Measurements from ENCODE around the gene TMX2.
A peak's percentile ranks its signal among the peaks of the same experiment; 100 is the strongest.

TMX2 gene

DNA sequence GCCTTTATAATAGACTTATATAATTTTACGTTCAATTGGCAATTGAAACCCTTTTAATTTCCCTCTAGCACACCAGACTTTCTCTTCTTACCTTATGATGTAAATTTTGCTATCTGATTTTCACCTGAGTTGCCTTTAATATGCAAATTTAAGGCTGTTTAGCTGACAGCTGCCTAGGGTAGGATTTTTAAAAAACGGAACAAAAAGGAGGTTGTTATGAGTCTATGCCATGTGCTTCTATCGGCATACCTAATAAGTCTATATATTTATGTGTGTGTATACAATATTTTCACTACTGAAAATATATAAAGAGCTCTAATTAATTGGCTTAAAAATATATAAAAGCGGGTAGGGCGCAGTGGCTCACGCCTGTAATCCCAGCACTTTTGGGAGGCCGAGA lies 17.1 kb downstream of the TMX2 start:
- TF ChIP-seq REST (IDR thresholded peaks at IDR 0.05; ENCODE audit: insufficient read depth in 1 of 2, low read depth in 2 of 2, low read length in 2 of 2) = no peak
- TF ChIP-seq POLR2AphosphoS5 (IDR thresholded peaks at IDR 0.05; ENCODE audit: low read depth, low read length) = no peak
- TF ChIP-seq SIN3A (IDR thresholded peaks at IDR 0.05; ENCODE audit: borderline replicate concordance, insufficient read depth, low read length) = no peak
- no peak for TF ChIP-seq TAF1 (IDR thresholded peaks at IDR 0.05; ENCODE audit: borderline replicate concordance, insufficient read depth, low read length)
- no peak for TF ChIP-seq FOXP2 (optimal IDR thresholded peaks at IDR 0.05; ENCODE audit: borderline replicate concordance, extremely low read depth, extremely low read length, insufficient read depth)

- TF ChIP-seq POLR2AphosphoS5 (IDR thresholded peaks at IDR 0.05; ENCODE audit: low read depth, low read length) = no peak
- no peak for TF ChIP-seq REST (IDR thresholded peaks at IDR 0.05; ENCODE audit: insufficient read depth in 1 of 2, low read depth in 2 of 2, low read length in 2 of 2)
- no peak for TF ChIP-seq TAF1 (IDR thresholded peaks at IDR 0.05; ENCODE audit: borderline replicate concordance, insufficient read depth, low read length)
- TF ChIP-seq FOXP2 (optimal IDR thresholded peaks at IDR 0.05; ENCODE audit: borderline replicate concordance, extremely low read depth, extremely low read length, insufficient read depth) = no peak
- TF ChIP-seq SIN3A (IDR thresholded peaks at IDR 0.05; ENCODE audit: borderline replicate concordance, insufficient read depth, low read length) = no peak
Measured at GRCh38 chr11:57732661-57733060, 20.3 kb downstream of the TMX2 start.

- TF ChIP-seq POLR2AphosphoS5 (IDR thresholded peaks at IDR 0.05; ENCODE audit: low read depth, low read length) = no peak
- no peak for TF ChIP-seq REST (IDR thresholded peaks at IDR 0.05; ENCODE audit: insufficient read depth in 1 of 2, low read depth in 2 of 2, low read length in 2 of 2)
- TF ChIP-seq FOXP2 (optimal IDR thresholded peaks at IDR 0.05; ENCODE audit: borderline replicate concordance, extremely low read depth, extremely low read length, insufficient read depth) = no peak
- TF ChIP-seq TAF1 (IDR thresholded peaks at IDR 0.05; ENCODE audit: borderline replicate concordance, insufficient read depth, low read length) = no peak
- no peak for TF ChIP-seq SIN3A (IDR thresholded peaks at IDR 0.05; ENCODE audit: borderline replicate concordance, insufficient read depth, low read length)
Measured at GRCh38 chr11:57735619-57736298, 23.4 kb downstream of the TMX2 start.

GRCh38 chr11:57741132-57742086 lies 29.0 kb downstream of the TMX2 start, which contains the start of gene SELENOH:
SELENOH (plus strand) TSS chr11:57741491; CDS start chr11:57741596, 105 bp downstream.
- peak; percentile 61; the same call in 1 of the 2 replicates for TF ChIP-seq SIN3A (IDR thresholded peaks at IDR 0.05; ENCODE audit: borderline replicate concordance, insufficient read depth, low read length)
- TF ChIP-seq FOXP2 (optimal IDR thresholded peaks at IDR 0.05; ENCODE audit: borderline replicate concordance, extremely low read depth, extremely low read length, insufficient read depth) = peak; percentile 99
- TF ChIP-seq POLR2AphosphoS5 (IDR thresholded peaks at IDR 0.05; ENCODE audit: low read depth, low read length) = peak; percentile 98
- 0 out of 4 replicates have a peak, but pooled peaks of 1 of the 2 experiments have one; percentile 34 for TF ChIP-seq REST (IDR thresholded peaks at IDR 0.05; ENCODE audit: insufficient read depth in 1 of 2, low read depth in 2 of 2, low read length in 2 of 2)
- peak; percentile 92; the same call in 1 of the 2 replicates for TF ChIP-seq TAF1 (IDR thresholded peaks at IDR 0.05; ENCODE audit: borderline replicate concordance, insufficient read depth, low read length)
